HG03108 (cell line): ENCODE results near the gene FHIP1B.

Experiments used
- ATAC-seq: cut with Tn5 transposase; IDR thresholded peaks from one replicate; pipeline ENCODE4 v1.9.1; 2021; ENCODE audit warnings: moderate library complexity; ENCODE audit not compliant: unreplicated experiment

The FHIP1B gene

GRCh38 chr11:6240139-6240538 is 5.7 kb upstream of the FHIP1B start:
- no peak for ATAC-seq

GRCh38 chr11:6238902-6239301 is 4.5 kb upstream of the FHIP1B start, which contains the start of gene CNGA4:
Gene CNGA4, plus strand, starts transcription at chr11:6239089. Its CDS starts 118 bp downstream, at chr11:6239207.
- ATAC-seq = no peak

- ATAC-seq = no peak
Observed at GRCh38 chr11:6237761-6238302, 3.4 kb upstream of the FHIP1B start.

GRCh38 chr11:6237266-6237665 is 2.8 kb upstream of the FHIP1B start:
- ATAC-seq = no peak

GRCh38 chr11:6233984-6234386 is 451 bp downstream of the FHIP1B start:
- ATAC-seq = no peak

- no peak for ATAC-seq
Observed at GRCh38 chr11:6232899-6233298, 1.5 kb downstream of the FHIP1B start.

GRCh38 chr11:6229911-6230310 is 4.5 kb downstream of the FHIP1B start:
- ATAC-seq = no peak

GRCh38 chr11:6228520-6228919 is 5.9 kb downstream of the FHIP1B start:
- ATAC-seq = no peak

GRCh38 chr11:6225896-6226295 is 8.5 kb downstream of the FHIP1B start:
- no peak for ATAC-seq

- ATAC-seq = no peak
Observed at GRCh38 chr11:6225024-6225423, 9.4 kb downstream of the FHIP1B start.

- ATAC-seq = no peak
Observed at GRCh38 chr11:6224421-6224820, 10.0 kb downstream of the FHIP1B start.

GRCh38 chr11:6223854-6224253 is 10.6 kb downstream of the FHIP1B start:
- ATAC-seq = no peak

GRCh38 chr11:6219359-6219758 is 15.1 kb downstream of the FHIP1B start:
- no peak for ATAC-seq

- ATAC-seq = no peak
Observed at GRCh38 chr11:6217722-6218121, 16.7 kb downstream of the FHIP1B start.

GRCh38 chr11:6216501-6216900 is 17.9 kb downstream of the FHIP1B start:
- ATAC-seq = no peak

- ATAC-seq = no peak
Observed at GRCh38 chr11:6214530-6214929, 19.9 kb downstream of the FHIP1B start.

GRCh38 chr11:6210274-6210955 is 24.0 kb downstream of the FHIP1B start:
- no peak for ATAC-seq

GRCh38 chr11:6209801-6210200 is 24.6 kb downstream of the FHIP1B start:
- ATAC-seq = no peak

GRCh38 chr11:6206456-6207180 is 27.8 kb downstream of the FHIP1B start:
- ATAC-seq = no peak

- no peak for ATAC-seq
Observed at GRCh38 chr11:6205366-6205765, 29.1 kb downstream of the FHIP1B start, which contains the start of gene C11orf42. Gene C11orf42, plus strand, starts transcription at chr11:6205557. Its CDS starts 59 bp downstream, at chr11:6205616.

- no peak for ATAC-seq
Observed at GRCh38 chr11:6204706-6205105, 29.7 kb downstream of the FHIP1B start.

GRCh38 chr11:6203327-6203726 is 31.1 kb downstream of the FHIP1B start:
- ATAC-seq = no peak
